GM21367 (cell line): ENCODE measurements around the gene SOS2.

Experiments
- ATAC-seq: cut with Tn5 transposase; IDR thresholded peaks from one replicate; pipeline ENCODE4 v1.9.1; 2021; ENCODE audit not compliant: unreplicated experiment

The SOS2 gene

DNA sequence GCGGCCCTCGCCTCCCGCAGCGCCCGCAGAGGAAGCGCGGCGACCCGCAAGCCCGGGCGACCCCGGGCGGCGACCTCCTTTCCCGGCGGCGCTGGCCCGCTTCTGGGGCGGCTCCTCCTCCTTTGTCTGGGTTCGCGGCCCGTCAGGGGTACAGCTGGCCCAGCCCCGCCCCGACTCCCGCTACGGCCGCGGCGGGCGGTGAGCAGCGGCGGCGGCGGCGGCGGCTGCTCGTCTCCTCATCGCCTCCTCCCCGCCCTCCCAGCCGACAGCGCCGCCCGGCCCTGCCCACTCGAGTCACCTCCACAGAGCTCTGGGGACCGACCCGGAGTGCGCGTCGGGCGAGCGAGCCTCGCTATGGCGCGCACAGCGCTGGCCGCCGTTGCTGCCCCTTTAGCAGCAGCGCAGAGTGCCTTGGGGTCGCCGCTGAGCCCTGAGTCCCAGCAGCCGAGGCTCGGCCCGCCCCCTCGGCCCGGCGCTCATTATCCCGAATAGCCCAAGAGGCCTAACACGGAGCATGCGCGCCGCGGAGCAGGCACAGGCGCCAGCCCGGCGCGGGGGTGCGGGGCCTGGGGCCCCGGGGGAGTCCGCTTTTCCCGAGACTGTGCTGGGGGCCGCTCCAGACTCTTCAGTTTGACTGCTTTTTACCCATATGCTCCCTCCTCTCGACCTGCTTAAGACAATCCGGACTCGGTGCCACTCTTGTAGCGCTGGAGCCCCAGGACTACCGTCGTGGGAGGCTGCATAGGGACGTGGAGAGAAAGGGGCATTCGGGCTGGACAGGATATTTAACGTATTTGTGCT lies at the start of gene SOS2:
SOS2 (minus strand) TSS at position 104 of the 801 bp plus-strand sequence. CDS start 295 bp downstream, outside the sequence.
- peak; percentile 75 for ATAC-seq

DNA sequence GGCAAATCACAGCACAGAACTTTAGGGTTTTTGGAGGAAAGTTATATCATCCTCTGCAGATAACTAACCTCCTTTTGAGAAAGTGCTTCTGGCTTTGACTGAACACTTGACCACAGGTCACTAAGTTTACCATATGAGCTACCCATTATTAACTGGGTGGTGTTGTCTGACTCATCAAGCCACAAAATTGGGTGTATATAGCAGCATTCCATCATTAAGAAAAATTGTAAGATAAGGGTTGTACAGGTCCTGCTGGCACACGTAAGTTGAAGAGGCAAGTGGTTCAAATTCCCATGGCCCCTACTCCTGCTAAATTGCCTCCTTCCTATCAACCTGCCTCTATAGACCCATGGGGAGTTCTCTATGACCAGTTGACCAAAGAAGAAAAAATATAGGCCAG lies 41.1 kb upstream of the SOS2 start:
- no peak for ATAC-seq

DNA sequence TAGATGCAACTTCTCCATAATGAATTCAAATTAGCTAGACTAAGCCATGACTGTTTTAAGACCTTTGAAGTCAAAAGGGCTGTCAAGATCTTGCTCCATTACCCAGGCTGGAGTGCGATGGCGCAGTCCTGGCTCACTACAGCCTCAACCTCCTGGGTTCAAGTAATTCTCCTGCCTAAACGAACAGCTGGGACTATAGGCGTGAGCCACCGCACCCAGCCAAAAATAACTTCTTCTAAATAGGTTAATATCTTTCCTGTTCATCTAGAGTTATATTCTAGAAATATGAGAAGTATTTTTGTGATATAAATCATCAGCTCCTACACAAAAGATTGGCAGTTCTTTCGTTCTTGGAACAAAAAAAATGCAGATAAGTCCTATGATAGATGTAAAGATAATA lies 39.6 kb upstream of the SOS2 start:
- ATAC-seq, result no peak

DNA sequence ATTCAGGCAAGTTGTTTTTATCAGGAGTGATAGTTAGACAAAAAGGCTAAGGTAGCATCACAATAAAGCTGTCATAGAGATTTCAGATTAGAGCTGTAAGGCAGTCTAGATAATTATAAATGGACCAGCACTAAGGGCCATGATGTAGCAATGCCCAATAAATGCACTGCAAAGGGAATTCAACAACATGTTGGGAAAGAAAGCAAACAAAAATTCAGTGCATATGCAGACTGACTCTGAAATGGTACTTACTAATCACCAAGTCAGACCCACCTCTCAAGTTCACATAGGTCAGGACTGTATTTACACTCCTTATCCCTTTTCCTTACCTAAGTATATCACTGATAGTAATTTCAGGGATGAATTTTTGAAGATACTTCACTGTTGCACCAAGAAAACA lies 33.7 kb upstream of the SOS2 start:
- ATAC-seq, result no peak

DNA sequence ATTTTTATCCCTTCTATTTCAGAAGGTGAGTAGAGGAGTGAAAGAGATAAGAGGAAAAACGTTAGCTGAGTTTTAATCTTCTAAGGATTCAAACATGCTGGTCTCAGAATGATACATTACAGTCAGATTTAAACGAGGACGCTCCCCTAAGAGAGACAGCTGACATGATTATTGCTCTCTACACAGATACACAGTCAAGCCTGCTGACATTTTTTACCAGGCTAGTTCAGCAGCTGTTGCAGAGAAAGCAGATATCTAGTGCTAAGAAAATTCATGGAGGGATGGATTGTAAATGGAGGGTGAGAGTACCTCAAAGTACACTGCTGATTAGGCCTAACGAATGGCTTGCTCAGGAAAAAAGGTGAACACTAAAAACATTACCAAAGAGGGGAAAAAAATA lies 31.9 kb upstream of the SOS2 start:
- ATAC-seq, result no peak

DNA sequence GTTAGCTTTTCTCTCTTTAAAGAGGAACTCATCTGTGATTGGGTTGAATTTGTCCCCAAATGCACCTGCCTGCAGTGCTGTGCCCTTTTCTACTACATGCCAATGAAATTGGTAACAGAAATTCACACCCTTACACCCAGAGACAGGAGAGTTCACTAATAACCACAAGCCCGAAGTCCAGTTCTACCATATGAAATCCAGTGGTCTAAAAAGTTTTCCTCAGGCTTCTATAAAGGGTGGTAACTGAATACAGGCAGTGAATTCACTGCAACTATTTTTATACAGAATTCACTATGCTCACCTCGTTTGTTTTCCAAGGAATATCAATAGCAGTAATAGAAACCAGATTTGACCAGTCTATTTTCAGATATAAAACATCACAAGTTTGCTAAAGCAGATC lies 31.5 kb upstream of the SOS2 start:
- ATAC-seq, result no peak

DNA sequence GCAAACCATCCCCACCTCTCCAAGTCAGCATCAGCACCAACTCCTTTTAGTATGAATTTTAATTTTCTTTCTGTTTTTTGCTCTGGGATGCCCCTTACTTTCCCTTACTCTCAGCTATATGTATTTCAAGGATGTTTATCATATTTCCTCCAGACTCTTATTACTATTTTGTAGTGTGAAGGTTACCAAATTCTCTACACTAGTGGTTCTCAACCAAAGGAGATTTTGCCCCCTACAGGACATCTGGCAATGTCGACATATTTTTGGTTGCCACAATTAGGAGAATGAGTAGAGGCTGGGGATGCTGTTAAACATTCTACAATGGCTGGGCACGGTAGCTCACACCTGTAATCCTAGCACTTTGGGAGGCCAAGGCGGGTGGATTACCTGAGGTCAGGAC lies 29.1 kb upstream of the SOS2 start:
- no peak for ATAC-seq

DNA sequence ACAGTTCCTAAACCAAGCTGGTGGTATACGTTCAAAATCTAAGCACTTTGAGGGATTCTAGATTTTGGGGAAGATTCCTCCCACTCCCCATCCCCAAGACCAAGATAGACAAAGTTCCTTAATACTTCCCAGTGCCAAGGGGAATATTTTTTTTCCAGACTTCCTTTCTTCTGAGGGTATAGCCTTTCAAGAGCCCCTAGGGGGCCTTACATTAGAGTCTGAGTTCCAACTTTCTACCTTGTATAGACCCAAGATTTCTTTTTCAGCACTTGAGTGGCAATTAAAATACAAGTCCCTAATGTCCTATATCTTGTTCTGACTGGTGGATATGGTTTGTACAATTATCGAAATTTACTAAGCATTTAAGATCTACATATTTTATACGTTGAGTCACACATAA lies 28.7 kb upstream of the SOS2 start:
- ATAC-seq, result no peak

DNA sequence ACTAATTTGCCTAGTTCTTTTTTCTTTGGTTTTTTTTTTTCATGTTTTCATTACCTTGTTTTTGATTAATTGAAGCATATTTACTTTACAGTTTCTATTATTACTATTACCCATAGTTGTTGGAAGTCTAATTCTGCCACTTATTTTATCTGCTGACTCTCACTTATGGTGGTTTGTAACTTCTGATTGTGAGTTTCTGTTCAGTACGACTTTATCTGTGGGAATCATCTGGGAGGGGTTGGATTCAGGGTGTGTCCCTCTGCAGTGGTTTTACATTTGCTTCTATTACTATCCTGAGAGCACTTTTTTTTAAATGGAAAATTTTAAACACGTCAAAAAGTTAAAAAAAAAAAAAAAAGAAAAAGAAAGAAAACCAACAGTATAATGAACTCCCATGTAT lies 26.4 kb upstream of the SOS2 start:
- no peak for ATAC-seq

DNA sequence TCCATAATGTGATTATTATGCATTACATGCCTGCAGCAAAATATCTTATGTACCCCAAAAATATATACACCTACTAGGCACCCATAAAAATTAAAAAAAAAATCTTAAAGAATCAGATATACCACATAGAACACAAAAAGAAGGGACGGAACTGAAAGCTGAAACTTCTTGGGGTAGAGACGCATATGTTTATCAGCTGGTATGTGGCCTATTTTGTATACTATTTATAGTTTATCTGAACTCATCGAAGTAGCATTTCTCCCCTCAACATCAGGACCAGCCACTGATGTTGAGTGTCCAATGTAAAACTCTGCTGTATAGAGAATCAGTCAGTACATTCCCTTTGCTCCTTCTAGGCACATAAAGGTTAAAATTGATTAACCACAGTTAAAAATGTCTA lies 22.9 kb upstream of the SOS2 start:
- ATAC-seq, result no peak

DNA sequence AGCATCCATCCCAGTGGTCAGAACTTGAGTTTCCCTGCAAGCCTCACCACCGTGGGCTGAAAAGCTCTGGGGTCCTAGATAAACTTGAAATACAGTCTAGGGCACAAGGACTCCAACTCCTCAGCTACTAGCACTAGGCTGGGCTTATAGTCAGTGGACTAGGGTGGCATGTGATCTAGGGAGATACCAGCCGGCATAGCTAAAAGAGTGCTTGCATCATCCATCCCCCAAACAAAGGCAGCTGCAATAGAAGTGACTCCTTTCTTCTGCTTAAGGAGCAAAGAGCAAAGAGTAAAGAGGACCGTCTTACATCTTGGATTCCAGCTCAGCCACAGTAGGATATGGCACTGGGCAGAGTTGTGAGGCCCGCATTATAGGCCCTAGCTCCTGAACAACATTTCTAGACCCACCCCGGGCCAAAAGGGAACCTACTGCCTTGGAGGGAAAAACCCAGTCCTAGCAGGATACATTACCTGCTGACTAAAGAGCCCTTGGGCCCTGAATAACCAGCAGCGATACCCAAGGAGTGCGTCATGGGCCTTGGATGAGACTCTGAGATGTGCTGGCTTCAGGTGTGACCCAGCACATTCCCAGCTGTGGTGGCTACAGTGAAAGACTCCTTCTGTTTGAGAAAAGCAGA lies 17.9 kb upstream of the SOS2 start:
- no peak for ATAC-seq

DNA sequence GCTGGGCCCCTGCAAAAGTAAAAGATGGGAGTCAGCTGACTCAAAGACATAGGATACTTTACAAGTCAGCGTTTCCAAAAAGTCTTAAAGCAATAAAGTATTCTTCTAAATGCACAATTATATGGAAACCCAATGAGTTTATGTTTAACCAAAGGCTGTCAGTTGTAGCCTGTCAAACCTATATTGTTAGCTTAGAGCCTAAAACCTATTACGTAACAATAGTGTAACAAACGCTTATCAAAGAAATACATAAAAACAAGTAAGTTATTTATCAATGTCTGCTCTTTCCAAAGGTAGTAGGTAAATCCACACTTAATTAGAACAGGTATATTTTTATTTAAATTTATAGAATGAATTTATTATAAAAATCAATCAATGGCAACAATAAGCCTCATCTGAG lies 15.9 kb upstream of the SOS2 start:
- no peak for ATAC-seq

DNA sequence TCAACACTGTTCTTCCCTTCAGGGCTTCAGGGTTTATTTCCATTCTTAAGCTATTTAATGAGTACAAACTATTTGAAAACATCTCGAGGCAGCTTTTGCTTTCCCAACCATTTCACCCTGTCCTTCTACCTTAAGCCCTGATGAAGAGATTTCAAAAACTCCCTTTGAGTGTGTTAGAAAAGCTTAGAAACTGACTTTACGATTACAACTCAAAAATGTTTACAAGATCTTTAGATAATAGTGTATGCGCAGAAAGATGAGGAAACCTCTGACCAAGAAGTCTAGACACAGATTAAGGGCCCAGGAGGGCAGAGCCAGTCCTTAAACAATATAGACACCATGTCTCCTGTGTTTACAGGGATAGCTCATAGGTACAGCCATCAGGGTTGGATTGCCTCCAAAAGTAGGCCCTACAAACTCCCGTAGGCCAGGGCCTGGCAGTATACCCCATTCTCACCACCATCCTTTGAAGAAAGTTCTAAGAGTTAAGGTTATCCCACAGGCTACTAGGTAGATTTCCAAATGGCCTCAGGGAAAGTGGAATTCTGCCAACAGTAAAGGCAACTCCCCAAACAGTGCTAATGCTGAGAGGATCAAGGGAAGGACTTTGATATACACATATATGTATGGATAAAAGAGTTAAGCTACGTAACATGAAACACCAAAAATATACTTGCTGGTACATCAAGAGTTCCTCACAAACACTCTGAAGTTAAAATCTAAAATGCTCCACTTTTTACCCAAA lies 11.4 kb upstream of the SOS2 start:
- ATAC-seq, result no peak

DNA sequence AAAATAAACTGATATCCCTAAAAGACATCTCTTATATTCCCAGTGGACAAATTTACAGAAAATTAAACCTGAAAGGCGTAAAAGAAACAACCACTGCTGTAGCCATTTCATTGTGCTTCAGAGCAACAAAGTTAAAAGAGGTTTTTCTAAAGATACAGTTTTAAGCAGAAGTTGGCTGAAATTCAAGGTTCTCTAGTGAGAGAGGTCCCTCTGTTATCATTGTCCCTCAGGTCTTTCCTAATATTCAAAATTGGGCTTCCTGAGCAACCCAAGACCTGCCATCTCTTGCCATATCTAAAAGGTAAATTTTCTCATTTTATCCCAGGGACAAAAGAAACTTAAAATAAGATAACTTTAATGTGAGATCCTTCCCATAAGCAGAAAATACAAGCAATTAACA lies 10.7 kb upstream of the SOS2 start:
- ATAC-seq, result no peak

DNA sequence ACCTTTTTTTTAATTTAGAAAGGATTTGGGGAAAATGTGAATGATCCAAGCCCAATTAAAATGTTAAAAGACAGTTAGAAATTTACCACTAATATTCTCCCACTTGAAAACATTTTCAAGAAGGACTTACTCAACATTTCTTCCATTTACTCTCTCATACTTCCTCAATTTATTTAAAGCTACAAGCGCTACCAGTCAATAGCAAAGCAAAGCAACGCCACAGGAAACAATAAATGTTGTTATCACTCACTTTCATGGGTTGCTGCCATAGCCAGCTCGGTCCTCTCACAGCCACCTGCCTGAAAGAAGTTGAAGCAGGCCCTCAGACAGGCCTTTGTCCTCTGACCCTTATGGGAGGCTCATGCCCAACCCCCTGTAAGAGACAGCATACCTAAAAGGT lies 6.0 kb upstream of the SOS2 start:
- no peak for ATAC-seq

DNA sequence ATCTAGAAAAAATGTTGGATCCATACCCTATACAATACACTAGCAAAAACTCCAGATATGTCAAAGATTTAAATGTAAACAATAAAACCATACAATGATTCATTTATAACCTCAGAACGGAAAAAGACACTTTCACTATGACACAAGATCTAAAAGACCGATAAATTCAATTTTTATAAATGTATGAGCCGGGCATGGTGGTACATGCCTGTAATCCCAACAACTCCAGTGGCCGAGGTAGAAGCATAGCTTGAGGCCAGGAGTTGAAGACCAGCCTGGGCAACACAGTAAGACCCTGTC lies 2.5 kb upstream of the SOS2 start:
- no peak for ATAC-seq

DNA sequence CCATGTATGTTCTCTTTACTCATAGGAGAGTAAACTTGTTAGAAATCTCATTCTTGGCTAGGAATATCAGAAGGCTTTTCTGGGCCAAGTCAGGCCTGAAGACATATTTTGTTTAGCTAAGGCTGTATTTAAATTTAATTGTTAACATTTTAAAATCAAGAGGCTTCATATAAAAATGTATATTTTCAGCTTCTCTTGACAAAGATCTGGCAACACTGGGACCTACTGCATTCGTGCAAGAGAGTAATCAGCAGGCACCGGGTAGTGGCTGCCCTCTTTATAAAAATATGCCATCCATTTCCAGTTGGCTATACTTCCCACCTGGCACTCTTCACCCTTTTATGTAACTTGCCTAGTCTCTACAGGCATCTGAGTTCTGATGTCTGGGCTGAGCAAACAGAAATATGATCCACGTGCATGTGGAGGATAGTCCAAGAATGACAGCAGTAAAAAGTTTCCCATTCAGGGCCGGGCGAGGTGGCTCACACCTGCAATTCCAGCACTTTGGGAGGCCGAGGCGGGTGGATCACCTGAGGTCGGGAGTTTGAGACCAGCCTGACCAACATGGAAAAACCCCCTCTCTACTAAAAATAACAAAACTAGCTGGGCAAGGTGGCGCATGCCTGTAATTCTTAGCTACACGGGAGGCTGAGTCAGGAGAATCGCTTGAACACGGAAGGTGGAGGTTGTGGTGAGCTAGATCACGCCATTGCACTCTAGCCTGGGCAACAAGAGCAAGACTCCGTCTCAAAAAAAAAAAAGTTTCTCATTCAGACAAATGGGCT lies 2.0 kb upstream of the SOS2 start:
- no peak for ATAC-seq

DNA sequence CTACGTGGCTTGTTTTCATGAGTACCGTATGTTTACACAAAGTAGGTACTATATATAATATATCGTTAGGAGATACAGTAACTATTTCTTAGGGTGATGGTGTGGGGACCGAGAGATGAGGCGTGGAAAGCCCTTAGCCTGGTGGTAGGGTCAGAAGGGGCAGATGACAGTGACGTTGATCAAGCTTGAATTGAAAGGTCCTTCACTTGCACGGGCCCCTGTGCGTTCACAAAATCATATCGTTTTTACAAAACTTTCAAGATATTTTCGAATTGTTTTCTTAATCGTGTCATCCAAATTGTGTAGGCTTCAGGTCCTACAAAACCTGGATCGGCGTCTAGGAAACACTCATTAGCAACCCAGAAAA lies 881 bp upstream of the SOS2 start:
- no peak for ATAC-seq

DNA sequence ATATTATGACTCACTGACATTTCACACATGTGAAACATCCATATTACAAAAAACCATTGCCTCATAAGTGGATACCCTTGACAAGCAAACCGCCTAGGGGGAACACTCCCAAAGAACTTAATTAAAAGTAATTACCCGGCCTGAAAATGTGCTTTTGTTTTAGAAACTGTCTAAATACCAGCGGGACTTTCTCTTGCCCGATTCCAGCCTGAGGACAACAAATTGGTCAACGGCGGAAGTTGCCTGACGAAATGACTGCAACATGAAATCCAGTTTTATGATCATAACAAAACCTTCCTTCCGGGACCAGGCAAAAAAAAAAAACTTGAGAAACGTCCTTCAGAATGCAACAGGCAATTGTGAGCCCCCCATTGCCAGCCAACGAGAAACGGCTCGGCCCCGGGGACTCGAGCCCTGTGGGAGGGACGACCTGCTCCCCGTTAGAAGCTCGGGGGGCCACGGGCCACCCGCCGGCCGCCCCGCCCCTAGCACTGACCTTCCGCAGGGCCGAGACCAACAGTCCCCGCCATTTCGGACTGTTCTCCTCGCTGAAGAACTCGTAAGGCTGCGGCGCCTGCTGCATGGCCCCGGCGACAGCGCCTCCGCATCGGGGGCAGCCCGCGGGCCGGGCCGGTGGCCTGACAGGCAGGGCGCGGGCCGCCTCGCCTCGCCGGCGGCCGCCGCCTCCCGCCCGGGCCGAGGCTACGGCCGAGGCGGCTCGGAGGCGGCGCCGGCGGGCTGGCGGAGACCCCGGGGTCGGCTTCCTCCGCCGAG lies 490 bp downstream of the SOS2 start:
- peak; percentile 33 for ATAC-seq

DNA sequence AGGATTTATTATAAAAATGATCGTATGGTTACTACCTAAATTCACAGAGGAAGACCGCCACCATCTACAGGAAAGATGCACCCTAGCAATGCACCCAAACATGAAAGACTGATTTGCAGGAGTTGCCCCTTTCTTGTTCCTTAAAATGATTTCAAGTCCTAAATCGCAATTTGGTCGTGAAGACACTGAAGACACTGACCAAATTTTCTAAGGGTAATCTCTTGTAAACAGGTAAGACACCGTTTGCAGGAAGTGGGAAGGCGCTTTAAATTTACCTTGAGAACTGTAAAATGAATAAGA lies 1.0 kb downstream of the SOS2 start:
- ATAC-seq, result no peak

DNA sequence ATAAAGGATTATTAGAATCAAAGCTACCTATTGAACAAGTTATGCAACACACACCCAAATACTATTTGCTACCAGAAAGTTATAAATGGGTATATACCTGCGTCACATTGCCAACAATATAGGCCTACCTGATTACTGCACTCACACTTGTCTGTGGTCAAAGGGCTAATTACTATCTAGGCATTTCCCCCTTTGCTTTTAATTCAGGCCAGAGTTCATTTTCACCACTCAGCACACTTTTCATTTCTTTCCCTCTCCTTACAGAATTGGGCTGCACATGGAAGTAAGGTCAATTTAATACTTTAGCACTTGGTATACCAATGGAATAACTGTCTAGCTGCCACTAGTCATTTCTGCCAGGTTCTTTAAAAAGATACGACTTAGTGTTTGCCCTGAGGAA lies 1.7 kb downstream of the SOS2 start:
- ATAC-seq, result no peak
